SK-N-MC (cell line): ENCODE results near the gene BAD.

Source experiments
- DNase-seq: peaks from one replicate; pipeline ENCODE4 v3.0.0-alpha.2; 2011; ENCODE audit warnings: low read depth, low spot score
- H3K27ac ChIP-seq: fragments of 200-600 bp; sonication (generic); 2 replicates; pipeline ENCODE4 v1.5.1; 2016; ENCODE audit warnings: mixed run types
- H3K36me3 ChIP-seq: fragments of 200-600 bp; sonication (generic); 2 replicates; pipeline ENCODE4 v1.6.1; 2017; ENCODE audit warnings: antibody characterized with exemption, low read length, mixed read lengths; ENCODE audit not compliant: insufficient read depth
- H3K4me3 ChIP-seq: fragments of 200-600 bp; sonication (generic); 2 replicates; pipeline ENCODE4 v1.5.1; 2016
- H3K9ac ChIP-seq: fragments of 200-600 bp; sonication (generic); 2 replicates; pipeline ENCODE4 v1.8.0; 2017; ENCODE audit warnings: mixed run types, mixed read lengths; ENCODE audit not compliant: insufficient read length
- H3K9me3 ChIP-seq: fragments of 200-600 bp; sonication (generic); 2 replicates; pipeline ENCODE4 v1.6.1; 2017; ENCODE audit warnings: low read depth, mild to moderate bottlenecking, antibody characterized with exemption, low read length, moderate library complexity, mixed read lengths
- EZH2 ChIP-seq: fragments of 200-600 bp; sonication (generic); IDR thresholded peaks from one replicate; pipeline ENCODE4 v1.6.1; 2017; ENCODE audit warnings: antibody characterized with exemption
- FOXP2 ChIP-seq: optimal IDR thresholded peaks from 2 replicates; pipeline ENCODE3; 2011; ENCODE audit warnings: mild to moderate bottlenecking, moderate library complexity; ENCODE audit not compliant: insufficient read depth; ENCODE audit errors: extremely low read length, control extremely low read depth
- POLR2AphosphoS5 ChIP-seq: IDR thresholded peaks from 2 replicates; pipeline ENCODE4 v1.6.1; 2012; ENCODE audit warnings: mild to moderate bottlenecking, low read depth, low read length, borderline replicate concordance

The BAD gene

DNA sequence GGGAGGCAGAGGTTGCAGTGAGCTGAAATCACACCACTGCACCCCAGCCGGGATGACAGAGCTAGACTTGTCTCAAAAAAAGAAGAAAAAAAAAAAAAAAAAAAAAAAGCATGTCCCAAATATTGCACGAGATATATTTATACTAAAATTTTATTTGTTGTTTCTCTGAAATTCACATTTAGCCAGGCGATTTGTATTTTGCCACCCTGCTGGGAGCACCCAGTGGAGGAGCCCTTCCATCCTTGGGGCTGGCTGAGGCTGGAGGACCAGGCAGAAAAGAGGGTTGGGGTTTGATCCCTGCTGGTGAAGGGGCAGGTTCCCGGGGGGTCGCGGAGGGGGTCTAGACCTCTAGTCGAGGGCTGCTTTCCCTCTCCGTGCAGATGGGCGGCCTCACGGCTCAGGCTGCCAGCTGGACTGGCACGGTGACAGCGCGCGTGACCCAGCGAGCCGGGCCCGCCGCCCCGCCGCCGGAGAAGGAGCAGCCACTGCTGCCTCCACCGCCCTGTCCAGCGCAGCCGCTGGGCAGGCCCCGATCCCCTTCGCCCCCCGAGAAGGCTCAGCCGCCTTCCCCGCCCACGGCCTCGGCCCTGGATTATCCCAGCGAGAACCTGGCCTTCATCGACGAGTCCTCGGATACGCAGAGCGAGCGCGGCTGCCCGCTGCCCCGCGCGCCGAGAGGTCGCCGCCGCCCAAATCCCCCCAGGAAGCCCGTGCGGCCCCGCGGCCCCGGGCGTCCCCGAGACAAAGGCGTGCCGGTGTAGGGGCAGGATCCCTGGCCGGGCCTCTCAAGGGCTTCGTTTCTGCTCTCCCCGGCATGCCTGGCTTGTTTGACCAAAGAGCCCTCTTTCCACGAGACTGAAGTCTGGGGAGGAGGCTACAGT is 14.7 kb upstream of the BAD start:
- Histone ChIP-seq H3K9ac (no peak overlapping the region), H3K9me3 (no peaks in the 10 kb centered on the region), H3K4me3 (no peak overlapping the region), H3K36me3 (no peaks in the 10 kb centered on the region), H3K27ac (no peak overlapping the region)
- TF ChIP-seq POLR2AphosphoS5 = no peak
- no peak for DNase-seq

DNA sequence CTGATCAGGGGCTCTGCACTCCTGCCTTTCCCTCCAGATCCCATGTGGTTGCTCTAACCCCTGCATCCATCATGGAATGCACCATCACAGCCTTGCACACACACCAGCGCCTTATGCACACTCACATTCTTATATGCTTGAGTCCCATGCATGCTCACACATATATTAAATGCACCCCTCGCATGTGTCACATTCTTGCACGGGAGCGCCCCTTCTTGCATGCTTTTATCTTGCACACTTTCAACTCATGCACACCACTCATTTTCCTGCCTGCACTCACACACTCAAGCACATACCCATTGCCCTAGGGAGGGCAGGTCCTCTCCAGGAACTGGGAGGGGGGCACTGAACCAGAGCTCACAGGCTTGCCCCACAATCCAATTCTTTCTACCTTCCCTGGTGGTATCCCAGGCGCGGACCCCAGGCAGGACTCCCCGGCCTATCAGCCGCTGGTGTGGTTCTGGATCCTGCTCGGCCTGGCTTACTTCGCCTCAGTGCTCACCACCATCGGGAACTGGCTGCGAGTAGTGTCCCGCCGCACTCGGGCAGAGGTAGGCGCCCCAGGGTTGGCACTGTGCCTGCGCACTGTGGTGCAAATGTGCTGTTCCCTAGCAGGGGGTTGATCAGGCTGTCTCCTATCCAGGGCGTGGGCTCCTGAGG is 13.4 kb upstream of the BAD start:
- no peak for TF ChIP-seq EZH2
- TF ChIP-seq POLR2AphosphoS5 = no peak
- peak; percentile 88 for TF ChIP-seq FOXP2

GRCh38 chr11:64296830-64297698 is 12.6 kb upstream of the BAD start:
- no peak overlapping the region for H3K27ac ChIP-seq
- TF ChIP-seq EZH2 (no peak), POLR2AphosphoS5 (no peak), FOXP2 (no peak)
- no peaks in the 10 kb centered on the region for H3K9me3 ChIP-seq
- H3K36me3 ChIP-seq = no peaks in the 10 kb centered on the region
- no peak overlapping the region for H3K9ac ChIP-seq
- no peak overlapping the region for H3K4me3 ChIP-seq
- no peak for DNase-seq

More for the DNA sequence above, 13.4 kb upstream of the BAD start:
- no peak overlapping the region for H3K27ac ChIP-seq
- H3K9me3 ChIP-seq = no peaks in the 10 kb centered on the region
- no peaks in the 10 kb centered on the region for H3K36me3 ChIP-seq
- no peak overlapping the region for H3K9ac ChIP-seq
- H3K4me3 ChIP-seq = no peak overlapping the region
- no peak for DNase-seq

- H3K9me3 ChIP-seq = no peaks in the 10 kb centered on the region
- no peak overlapping the region for H3K4me3 ChIP-seq
- no peak for TF ChIP-seq EZH2
- TF ChIP-seq POLR2AphosphoS5 = no peak
- TF ChIP-seq FOXP2 = no peak
- H3K27ac ChIP-seq = no peak overlapping the region
- no peaks in the 10 kb centered on the region for H3K36me3 ChIP-seq
- DNase-seq = no peak
- H3K9ac ChIP-seq = no peak overlapping the region
Measured at GRCh38 chr11:64296236-64296635, 11.8 kb upstream of the BAD start.

GRCh38 chr11:64295760-64296159 is 11.3 kb upstream of the BAD start:
- no peaks in the 10 kb centered on the region for H3K9me3 ChIP-seq
- no peak for DNase-seq
- no peak overlapping the region for H3K9ac ChIP-seq
- TF ChIP-seq POLR2AphosphoS5 (no peak), FOXP2 (no peak), EZH2 (no peak)
- no peak overlapping the region for H3K4me3 ChIP-seq
- H3K36me3 ChIP-seq = no peaks in the 10 kb centered on the region
- H3K27ac ChIP-seq = no peak overlapping the region

GRCh38 chr11:64294774-64295173 is 10.3 kb upstream of the BAD start:
- no peaks in the 10 kb centered on the region for H3K9me3 ChIP-seq
- H3K27ac ChIP-seq = no peak overlapping the region
- TF ChIP-seq POLR2AphosphoS5 (no peak), EZH2 (no peak), FOXP2 (no peak)
- H3K4me3 ChIP-seq = no peak overlapping the region
- no peak for DNase-seq
- no peaks in the 10 kb centered on the region for H3K36me3 ChIP-seq
- H3K9ac ChIP-seq = no peak overlapping the region

DNA sequence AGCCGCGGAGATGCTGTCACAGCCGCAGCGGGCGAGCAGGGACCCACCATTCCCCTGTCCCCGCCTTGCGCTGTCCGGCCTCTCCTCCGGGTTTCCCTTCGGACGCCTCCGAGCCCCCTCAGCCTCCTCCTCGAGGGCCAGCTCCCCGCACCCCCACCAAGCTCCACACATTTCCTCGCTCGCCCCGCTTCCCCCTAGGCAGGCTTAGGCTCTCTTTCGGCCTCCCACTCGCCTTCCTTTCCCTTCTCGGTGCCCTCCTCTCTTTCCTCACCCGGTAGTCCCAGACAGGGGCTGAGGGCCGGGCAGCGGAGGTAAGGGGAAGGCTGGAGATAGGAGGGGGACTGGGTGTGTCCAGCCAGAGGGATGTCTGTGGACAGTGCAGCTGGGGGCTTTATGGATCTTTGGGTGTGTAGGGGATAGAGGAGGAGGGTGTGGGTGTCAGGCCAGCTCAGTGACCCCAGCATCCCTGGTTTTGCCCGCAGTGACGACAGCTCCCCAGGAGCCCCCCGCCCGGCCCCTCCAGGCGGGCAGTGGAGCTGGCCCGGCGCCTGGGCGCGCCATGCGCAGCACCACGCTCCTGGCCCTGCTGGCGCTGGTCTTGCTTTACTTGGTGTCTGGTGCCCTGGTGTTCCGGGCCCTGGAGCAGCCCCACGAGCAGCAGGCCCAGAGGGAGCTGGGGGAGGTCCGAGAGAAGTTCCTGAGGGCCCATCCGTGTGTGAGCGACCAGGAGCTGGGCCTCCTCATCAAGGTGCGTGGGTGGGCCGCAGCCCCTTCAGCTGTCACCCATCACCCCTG is 8.2 kb upstream of the BAD start:
- H3K9ac ChIP-seq = no peak overlapping the region
- DNase-seq = no peak
- H3K4me3 ChIP-seq = peak overlapping the region; percentile 56
- TF ChIP-seq EZH2 (no peak), FOXP2 (no peak), POLR2AphosphoS5 (no peak)
- no peaks in the 10 kb centered on the region for H3K36me3 ChIP-seq
- H3K9me3 ChIP-seq = no peaks in the 10 kb centered on the region
- H3K27ac ChIP-seq = no peak overlapping the region
